Measurements from ENCODE around the gene LILRA6. TPM values are rescaled to one million over a fixed set of nuclear protein-coding genes. Genes with fewer than 3 reads are reported as not detected.
"Not testable (repeated sequence)": the region's sequence is repeated elsewhere in the genome, so short reads cannot be mapped to it uniquely, and the experiment has no call there.

LILRA6 gene
- total RNA-seq, 4 donors from 2014 or later, result 1.0 to 1.7 TPM; not detected in 2

- Histone ChIP-seq H3K4me1 (peaks cover 0 to 14% of the 10 kb centered on the region in 2 donors), H3K4me3 (no peak overlapping the region), H3K9me3 (no peaks in the 10 kb centered on the region), H3K36me3 (no peaks in the 10 kb centered on the region), H3K27me3 (no peaks in the 10 kb centered on the region), H3K27ac (no peak overlapping the region)
- intact Hi-C loops (cut with DNase I; ENCODE audit: low total_unique reads), result no loop called here
- DNase-seq, result no peak
- TF ChIP-seq, protein P1, sequence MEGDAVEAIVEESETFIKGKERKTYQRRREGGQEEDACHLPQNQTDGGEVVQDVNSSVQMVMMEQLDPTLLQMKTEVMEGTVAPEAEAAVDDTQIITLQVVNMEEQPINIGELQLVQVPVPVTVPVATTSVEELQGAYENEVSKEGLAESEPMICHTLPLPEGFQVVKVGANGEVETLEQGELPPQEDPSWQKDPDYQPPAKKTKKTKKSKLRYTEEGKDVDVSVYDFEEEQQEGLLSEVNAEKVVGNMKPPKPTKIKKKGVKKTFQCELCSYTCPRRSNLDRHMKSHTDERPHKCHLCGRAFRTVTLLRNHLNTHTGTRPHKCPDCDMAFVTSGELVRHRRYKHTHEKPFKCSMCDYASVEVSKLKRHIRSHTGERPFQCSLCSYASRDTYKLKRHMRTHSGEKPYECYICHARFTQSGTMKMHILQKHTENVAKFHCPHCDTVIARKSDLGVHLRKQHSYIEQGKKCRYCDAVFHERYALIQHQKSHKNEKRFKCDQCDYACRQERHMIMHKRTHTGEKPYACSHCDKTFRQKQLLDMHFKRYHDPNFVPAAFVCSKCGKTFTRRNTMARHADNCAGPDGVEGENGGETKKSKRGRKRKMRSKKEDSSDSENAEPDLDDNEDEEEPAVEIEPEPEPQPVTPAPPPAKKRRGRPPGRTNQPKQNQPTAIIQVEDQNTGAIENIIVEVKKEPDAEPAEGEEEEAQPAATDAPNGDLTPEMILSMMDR (IDR thresholded peaks at IDR 0.05), result no peak
- no peak for TF ChIP-seq POLR2A (IDR thresholded peaks at IDR 0.05)
Measured at GRCh38 chr19:54196536-54196935, 46.1 kb downstream of the LILRA6 start.

DNA sequence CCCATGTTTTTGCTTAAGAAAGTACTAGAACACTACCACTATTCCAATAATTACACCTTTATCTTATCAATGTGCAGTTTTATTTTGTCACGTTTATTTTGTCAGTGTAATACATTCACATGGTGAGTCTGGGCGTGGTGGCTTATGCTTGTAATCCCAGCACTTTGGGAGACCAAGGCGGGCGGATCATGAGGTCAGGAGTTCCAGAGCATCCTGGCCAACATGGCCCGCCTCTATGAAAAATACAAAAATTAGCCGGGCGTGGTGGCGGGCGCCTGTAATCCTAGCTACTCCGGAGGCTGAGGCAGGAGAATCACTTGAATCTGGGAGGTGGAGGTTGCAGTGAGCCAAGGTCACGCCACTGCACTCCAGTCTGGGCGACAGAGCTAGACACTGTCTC is 48.1 kb downstream of the LILRA6 start:
- not testable (repeated sequence) for H3K4me3 ChIP-seq, H3K27ac ChIP-seq, H3K27me3 ChIP-seq, DNase-seq, H3K9me3 ChIP-seq, H3K36me3 ChIP-seq, H3K4me1 ChIP-seq
- intact Hi-C loops (cut with DNase I; ENCODE audit: low total_unique reads), result loop anchor here (5.0 kb wide), 1 partner anchor 317 kb away; no protein-coding TSS in a partner anchor

DNA sequence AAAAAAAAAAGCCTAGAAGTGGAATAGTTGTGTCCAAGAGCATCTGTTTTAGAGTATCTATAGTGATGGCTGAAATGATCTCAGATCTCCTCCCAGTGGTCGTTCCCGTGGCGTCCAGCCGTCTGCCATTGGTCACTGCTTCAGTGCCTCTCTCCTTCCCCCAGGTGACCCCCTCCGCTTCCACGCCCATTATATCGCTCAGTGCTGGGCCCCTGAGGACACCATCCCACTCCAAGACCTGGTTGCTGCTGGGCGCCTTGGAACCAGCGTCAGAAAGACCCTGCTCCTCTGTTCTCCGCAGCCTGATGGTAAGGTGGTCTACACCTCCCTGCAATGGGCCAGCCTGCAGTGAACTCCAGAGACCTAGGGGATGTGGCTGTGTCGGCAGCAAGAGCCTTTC is 49.6 kb downstream of the LILRA6 start:
- Histone ChIP-seq H3K27me3 (no peaks in the 10 kb centered on the region), H3K4me3 (no peak overlapping the region), H3K4me1 (peaks cover 0 to 16% of the 10 kb centered on the region in 2 donors), H3K27ac (no peak overlapping the region), H3K36me3 (no peaks in the 10 kb centered on the region), H3K9me3 (no peaks in the 10 kb centered on the region)
- intact Hi-C loops (cut with DNase I; ENCODE audit: low total_unique reads), result loop anchor here (5.0 kb wide), 1 partner anchor 316 kb away; no protein-coding TSS in a partner anchor
- no peak for DNase-seq
- no peak for TF ChIP-seq POLR2A (IDR thresholded peaks at IDR 0.05)
- TF ChIP-seq, protein P1 (IDR thresholded peaks at IDR 0.05), result no peak

DNA sequence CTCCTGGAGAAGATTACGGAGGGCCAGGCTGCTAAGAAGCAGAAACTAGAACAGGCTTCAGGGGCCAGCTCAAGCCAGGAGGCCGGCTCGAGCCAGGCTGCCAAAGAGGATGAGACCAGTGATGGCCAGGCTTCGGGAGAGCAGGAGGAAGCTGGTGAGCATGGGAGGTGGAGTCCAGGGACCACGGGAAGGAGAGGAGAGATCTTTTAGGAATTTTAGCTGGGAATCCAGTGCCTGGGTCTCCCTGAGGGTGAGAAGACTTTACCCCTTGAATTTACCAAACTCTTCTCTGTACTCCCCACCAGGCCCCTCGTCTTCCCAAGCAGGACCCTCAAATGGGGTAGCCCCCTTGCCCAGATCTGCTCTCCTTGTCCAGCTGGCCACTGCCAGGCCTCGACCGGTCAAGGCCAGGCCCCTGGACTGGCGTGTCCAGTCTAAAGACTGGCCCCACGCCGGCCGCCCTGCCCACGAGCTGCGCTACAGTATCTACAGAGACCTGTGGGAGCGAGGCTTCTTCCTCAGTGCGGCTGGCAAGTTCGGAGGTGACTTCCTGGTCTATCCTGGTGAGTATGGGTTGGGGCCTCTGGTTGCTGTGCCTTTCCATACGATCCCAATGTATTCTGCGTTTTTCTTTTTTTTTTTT is 50.7 kb downstream of the LILRA6 start:
- Histone ChIP-seq H3K4me3 (peak overlapping the region; percentile 59 to 63), H3K4me1 (peaks cover 0 to 17% of the 10 kb centered on the region in 2 donors), H3K27me3 (no peaks in the 10 kb centered on the region), H3K36me3 (no peaks in the 10 kb centered on the region), H3K27ac (peak overlapping the region; percentile 98), H3K9me3 (no peaks in the 10 kb centered on the region)
- intact Hi-C loops (cut with DNase I; ENCODE audit: low total_unique reads), result loop anchor here (5.0 kb wide), 1 partner anchor 315 kb away; no protein-coding TSS in a partner anchor
- no peak for TF ChIP-seq POLR2A (IDR thresholded peaks at IDR 0.05)
- TF ChIP-seq, protein P1 (IDR thresholded peaks at IDR 0.05), result no peak
- DNase-seq, result no peak

DNA sequence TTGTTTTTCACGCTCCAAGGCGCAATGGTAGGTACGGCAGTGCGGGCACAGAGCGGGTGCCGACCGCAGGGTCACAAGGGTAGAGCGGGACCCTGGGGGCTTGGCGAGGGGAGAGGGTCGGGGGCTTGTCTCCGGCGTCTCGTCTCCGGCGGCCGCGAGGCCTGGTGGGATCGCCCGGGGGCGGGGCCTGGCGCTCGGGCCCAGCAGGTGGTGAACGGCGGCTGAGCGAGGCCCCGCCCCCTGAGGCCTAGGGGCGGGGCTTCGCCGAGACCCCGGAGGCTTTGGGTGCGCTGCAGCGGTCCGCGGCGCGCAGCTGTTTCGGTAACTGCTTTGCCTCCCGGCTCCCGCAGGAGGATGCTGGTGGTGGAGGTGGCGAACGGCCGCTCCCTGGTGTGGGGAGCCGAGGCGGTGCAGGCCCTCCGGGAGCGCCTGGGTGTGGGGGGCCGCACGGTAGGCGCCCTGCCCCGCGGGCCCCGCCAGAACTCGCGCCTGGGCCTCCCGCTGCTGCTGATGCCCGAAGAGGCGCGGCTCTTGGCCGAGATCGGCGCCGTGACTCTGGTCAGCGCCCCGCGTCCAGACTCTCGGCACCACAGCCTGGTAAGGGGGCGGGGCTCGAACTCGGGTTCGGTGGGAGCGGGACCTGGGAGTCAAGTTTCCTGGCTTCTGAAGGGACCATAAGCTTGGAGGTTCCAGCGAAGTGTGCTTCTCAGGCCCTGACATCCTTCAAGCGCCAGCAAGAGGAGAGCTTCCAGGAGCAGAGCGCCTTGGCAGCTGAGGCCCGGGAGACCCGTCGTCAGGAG is 51.4 kb downstream of the LILRA6 start, which contains the start of gene TSEN34:
Gene TSEN34, plus strand, starts transcription at position 298 of the 800 bp plus-strand sequence. Its CDS starts 57 bp downstream, at position 355.
- peak in 1 of 2 donors; percentile 52 for DNase-seq
- H3K4me1 ChIP-seq, result peaks cover 0 to 17% of the 10 kb centered on the region in 2 donors
- H3K27ac ChIP-seq, result peak within 1 kb of the TSS; percentile 98
- no peaks in the 10 kb centered on the region for H3K9me3 ChIP-seq
- peak within 1 kb of the TSS; percentile 59 to 63 for H3K4me3 ChIP-seq
- peak; percentile 52 to 74 for TF ChIP-seq POLR2A (IDR thresholded peaks at IDR 0.05)
- TF ChIP-seq, protein P1 (IDR thresholded peaks at IDR 0.05), result no peak
- H3K36me3 ChIP-seq, result no peaks in the 10 kb centered on the region
- no peaks in the 10 kb centered on the region for H3K27me3 ChIP-seq
- intact Hi-C loops (cut with DNase I; ENCODE audit: low total_unique reads), result loop anchor here (5.0 kb wide), 1 partner anchor 314 kb away; no protein-coding TSS in a partner anchor
